ENCODE data around the gene SPIN2A.

DNA sequence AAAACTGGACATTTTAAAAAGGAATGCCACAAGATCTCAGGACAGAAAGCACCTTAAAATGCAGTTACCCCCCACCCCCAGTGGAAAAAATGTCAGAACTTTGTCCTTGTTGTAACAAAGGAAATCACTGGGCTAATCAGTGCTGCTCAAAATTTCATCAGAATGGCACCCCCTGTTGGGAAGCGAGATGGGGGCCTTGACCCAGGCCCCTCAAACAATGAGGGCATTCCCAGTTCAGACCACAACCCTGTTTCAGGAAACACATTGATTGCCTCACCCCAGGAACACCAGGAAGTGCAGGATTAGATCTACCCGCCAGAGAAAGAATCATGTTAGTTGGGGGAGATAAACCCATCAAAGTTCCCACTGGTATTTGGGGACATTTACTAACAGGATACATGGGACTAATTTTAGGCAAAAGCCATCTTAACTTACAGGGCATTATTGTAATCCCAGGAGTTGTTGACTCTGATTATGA is 32.2 kb downstream of the SPIN2A start:
- TF ChIP-seq, protein P1, sequence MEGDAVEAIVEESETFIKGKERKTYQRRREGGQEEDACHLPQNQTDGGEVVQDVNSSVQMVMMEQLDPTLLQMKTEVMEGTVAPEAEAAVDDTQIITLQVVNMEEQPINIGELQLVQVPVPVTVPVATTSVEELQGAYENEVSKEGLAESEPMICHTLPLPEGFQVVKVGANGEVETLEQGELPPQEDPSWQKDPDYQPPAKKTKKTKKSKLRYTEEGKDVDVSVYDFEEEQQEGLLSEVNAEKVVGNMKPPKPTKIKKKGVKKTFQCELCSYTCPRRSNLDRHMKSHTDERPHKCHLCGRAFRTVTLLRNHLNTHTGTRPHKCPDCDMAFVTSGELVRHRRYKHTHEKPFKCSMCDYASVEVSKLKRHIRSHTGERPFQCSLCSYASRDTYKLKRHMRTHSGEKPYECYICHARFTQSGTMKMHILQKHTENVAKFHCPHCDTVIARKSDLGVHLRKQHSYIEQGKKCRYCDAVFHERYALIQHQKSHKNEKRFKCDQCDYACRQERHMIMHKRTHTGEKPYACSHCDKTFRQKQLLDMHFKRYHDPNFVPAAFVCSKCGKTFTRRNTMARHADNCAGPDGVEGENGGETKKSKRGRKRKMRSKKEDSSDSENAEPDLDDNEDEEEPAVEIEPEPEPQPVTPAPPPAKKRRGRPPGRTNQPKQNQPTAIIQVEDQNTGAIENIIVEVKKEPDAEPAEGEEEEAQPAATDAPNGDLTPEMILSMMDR (conservative IDR thresholded peaks at IDR 0.05; ENCODE audit: low read length): no peak
- no peak for TF ChIP-seq EZH2phosphoT487 (IDR thresholded peaks at IDR 0.05; ENCODE audit: borderline replicate concordance)

Measured in Loucy (cell line).